Fibroblast of mammary gland (primary cell): Measurements from ENCODE around the gene ATM.

Source experiments
- DNase-seq: peaks from one replicate; pipeline ENCODE4 v3.0.0-alpha.2; 2010; ENCODE audit warnings: low read depth
- H3K4me3 ChIP-seq: 2 replicates; pipeline ENCODE4 v1.5.1; 2011; ENCODE audit warnings: low read depth, mild to moderate bottlenecking, low read length, moderate library complexity; ENCODE audit not compliant: control insufficient read depth
- TF ChIP-seq, protein P1 (sequence below): conservative IDR thresholded peaks from 2 replicates; pipeline ENCODE4 v1.5.1; 2011; ENCODE audit warnings: low read depth, low read length, inconsistent platforms; ENCODE audit not compliant: control insufficient read depth, insufficient read depth

Gene ATM

GRCh38 chr11:108207683-108208060 lies 15.2 kb upstream of the ATM start:
- TF ChIP-seq, protein P1, sequence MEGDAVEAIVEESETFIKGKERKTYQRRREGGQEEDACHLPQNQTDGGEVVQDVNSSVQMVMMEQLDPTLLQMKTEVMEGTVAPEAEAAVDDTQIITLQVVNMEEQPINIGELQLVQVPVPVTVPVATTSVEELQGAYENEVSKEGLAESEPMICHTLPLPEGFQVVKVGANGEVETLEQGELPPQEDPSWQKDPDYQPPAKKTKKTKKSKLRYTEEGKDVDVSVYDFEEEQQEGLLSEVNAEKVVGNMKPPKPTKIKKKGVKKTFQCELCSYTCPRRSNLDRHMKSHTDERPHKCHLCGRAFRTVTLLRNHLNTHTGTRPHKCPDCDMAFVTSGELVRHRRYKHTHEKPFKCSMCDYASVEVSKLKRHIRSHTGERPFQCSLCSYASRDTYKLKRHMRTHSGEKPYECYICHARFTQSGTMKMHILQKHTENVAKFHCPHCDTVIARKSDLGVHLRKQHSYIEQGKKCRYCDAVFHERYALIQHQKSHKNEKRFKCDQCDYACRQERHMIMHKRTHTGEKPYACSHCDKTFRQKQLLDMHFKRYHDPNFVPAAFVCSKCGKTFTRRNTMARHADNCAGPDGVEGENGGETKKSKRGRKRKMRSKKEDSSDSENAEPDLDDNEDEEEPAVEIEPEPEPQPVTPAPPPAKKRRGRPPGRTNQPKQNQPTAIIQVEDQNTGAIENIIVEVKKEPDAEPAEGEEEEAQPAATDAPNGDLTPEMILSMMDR: no peak
- DNase-seq: no peak
- H3K4me3 ChIP-seq: no peak overlapping the region

- TF ChIP-seq, protein P1: no peak
- no peak overlapping the region for H3K4me3 ChIP-seq
- DNase-seq: no peak
Measured at GRCh38 chr11:108210441-108210840, 12.4 kb upstream of the ATM start.

- TF ChIP-seq, protein P1: no peak
- H3K4me3 ChIP-seq: no peak overlapping the region
- DNase-seq: no peak
Measured at GRCh38 chr11:108213784-108214183, 9.1 kb upstream of the ATM start.

DNA sequence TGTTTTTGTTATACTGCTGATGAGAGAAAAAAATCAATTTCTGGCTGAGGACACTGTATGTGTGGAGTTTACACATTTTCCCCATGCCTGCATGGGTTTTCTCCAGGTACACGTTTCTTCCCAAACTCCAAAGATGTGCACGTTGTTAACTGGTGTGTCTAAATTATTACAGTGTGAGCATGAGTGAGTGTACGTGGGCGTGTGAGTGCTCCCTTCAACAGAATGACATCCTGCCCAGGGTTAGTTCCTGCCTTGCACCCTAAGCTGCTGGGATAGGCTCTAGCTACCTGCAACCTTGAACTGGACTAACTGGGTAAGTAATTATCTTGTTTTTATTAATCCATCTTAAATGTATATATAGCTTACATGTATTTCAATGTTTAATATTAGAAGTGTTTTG lies 5.9 kb upstream of the ATM start:
- DNase-seq: peak; percentile 16
- TF ChIP-seq, protein P1: no peak
- no peak overlapping the region for H3K4me3 ChIP-seq

DNA sequence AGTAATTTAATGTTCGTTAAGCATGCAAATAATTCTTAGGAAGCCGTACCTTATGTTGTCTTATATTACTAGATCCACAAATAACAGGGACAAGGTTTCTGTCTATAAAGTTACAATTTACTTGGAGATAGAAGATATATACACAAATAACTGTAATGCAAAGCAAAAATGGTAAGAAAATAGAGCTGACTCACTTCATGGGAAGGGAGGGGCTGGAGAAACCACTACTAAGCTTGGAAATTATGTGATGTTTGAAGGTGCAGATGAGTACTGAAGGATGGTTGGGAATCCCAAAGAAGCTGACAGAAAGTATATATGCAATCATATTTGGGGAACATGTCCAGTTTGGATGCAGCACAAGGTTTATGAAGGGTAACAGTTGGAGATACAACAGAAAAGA lies 4.4 kb upstream of the ATM start:
- H3K4me3 ChIP-seq: no peak overlapping the region
- DNase-seq: peak; percentile 23

DNA sequence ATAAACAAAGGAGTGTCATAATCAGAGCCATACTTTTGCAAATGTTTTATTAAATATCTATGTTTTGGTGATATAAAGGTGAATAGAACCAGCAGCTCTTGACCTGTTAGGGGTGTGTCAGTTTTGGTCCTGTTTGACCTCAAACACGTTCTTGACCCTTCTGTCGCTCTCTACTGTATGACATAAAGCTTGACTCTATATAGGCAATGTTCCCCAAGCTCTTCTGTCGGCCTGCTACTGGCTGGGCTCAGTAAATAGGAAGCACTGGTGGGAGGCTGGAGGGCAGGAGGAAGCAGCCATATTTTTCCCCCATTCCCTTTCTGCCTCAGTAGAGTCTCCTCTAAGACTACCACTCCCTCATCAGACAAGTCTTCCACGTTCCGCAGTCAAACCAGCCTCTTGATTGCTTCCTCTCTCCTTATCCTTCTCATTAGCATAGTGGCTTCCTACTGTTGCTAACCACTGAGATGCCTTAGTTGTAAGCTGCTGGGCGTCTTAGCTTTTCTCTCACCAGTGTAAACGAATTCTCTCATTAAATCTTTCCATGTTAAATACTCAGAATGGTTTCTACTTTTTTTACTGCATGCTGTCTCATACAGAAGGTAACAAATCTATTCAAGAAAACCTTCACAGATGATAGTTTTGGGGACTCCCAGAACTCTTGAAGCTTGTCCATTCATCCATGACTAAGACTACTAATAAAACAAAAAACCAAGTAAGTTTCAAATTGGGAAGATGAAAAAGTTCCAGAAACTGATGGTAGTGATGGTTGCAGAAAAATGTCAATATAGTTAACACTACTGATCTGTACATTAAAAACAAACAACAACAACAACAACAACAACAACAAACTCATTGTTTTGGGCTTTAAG lies 3.7 kb upstream of the ATM start:
- DNase-seq: no peak

More for the DNA sequence above, 4.4 kb upstream of the ATM start:
- TF ChIP-seq, protein P1: no peak

More for the DNA sequence above, 3.7 kb upstream of the ATM start:
- H3K4me3 ChIP-seq: no peak overlapping the region
- TF ChIP-seq, protein P1: no peak
